Neural progenitor cell (in vitro differentiated cells): ENCODE data around the gene UBA1. TPM values are rescaled to one million over a fixed set of nuclear protein-coding genes. Genes with fewer than 3 reads are reported as not detected.

Source experiments
- DNase-seq: peaks from one replicate; pipeline ENCODE4 v3.0.0-alpha.2; 2016; ENCODE audit warnings: low spot score
- H2AFZ ChIP-seq: fragments of 200-600 bp; sonication (generic); replicated peaks from 2 replicates; pipeline ENCODE4 v1.6.1; 2016; ENCODE audit warnings: antibody characterized with exemption
- H3F3A ChIP-seq: fragments of 200-600 bp; sonication (generic); 2 replicates; pipeline ENCODE4 v1.6.1; 2016; ENCODE audit warnings: antibody characterized with exemption, low read depth
- H3K27ac ChIP-seq: fragments of 200-600 bp; sonication (generic); 2 replicates; pipeline ENCODE4 v1.5.1; 2016; ENCODE audit warnings: mild to moderate bottlenecking
- H3K27me3 ChIP-seq: fragments of 200-600 bp; sonication (generic); 2 replicates; pipeline ENCODE4 v1.6.1; 2016; ENCODE audit warnings: mild to moderate bottlenecking, moderate library complexity
- H3K36me3 ChIP-seq: fragments of 200-600 bp; sonication (generic); 2 replicates; pipeline ENCODE4 v1.5.1; 2016
- H3K4me1 ChIP-seq: fragments of 200-600 bp; sonication (generic); 2 replicates; pipeline ENCODE4 v1.6.1; 2016; ENCODE audit warnings: mixed run types
- H3K4me2 ChIP-seq: fragments of 200-600 bp; sonication (generic); 2 replicates; pipeline ENCODE4 v1.6.1; 2016
- H3K4me3 ChIP-seq: fragments of 200-600 bp; sonication (generic); 2 replicates; pipeline ENCODE4 v1.5.1; 2016
- H3K79me2 ChIP-seq: fragments of 200-600 bp; sonication (generic); 2 replicates; pipeline ENCODE4 v1.6.1; 2016; ENCODE audit warnings: low read depth
- H3K9ac ChIP-seq: fragments of 200-600 bp; sonication (generic); 2 replicates; pipeline ENCODE4 v1.6.1; 2016
- H3K9me3 ChIP-seq: fragments of 200-600 bp; sonication (generic); 2 replicates; pipeline ENCODE4 v1.5.1; 2016; ENCODE audit warnings: low read depth
- H4K20me1 ChIP-seq: fragments of 200-600 bp; sonication (generic); 2 replicates; pipeline ENCODE4 v1.6.1; 2016; ENCODE audit warnings: low read depth
- H3K27ac Mint-ChIP-seq: 3 replicates; pipeline ENCODE4 v1.8.0; 2021; ENCODE audit warnings: mixed read lengths
- H3K27me3 Mint-ChIP-seq: 2 replicates; pipeline ENCODE4 v1.8.0; 2022; ENCODE audit warnings: low read depth, mild to moderate bottlenecking, inconsistent platforms, moderate library complexity, mixed read lengths; ENCODE audit not compliant: insufficient read depth
- H3K36me3 Mint-ChIP-seq: 3 replicates; pipeline ENCODE4 v1.8.0; 2021; ENCODE audit warnings: mixed read lengths
- H3K4me1 Mint-ChIP-seq: 3 replicates; pipeline ENCODE4 v1.8.0; 2021; ENCODE audit warnings: mixed read lengths
- H3K4me3 Mint-ChIP-seq: 3 replicates; pipeline ENCODE4 v1.8.0; 2021; ENCODE audit warnings: mild to moderate bottlenecking, moderate library complexity, mixed read lengths
- H3K9me3 Mint-ChIP-seq: 3 replicates; pipeline ENCODE4 v1.8.0; 2020; ENCODE audit warnings: mixed read lengths
- EZH2 ChIP-seq: fragments of 200-600 bp; sonication (generic); IDR thresholded peaks from 2 replicates; pipeline ENCODE4 v1.6.1; 2017; ENCODE audit warnings: antibody characterized with exemption, mild to moderate bottlenecking, moderate library complexity
- EZH2phosphoT487 ChIP-seq: fragments of 200-600 bp; sonication (generic); IDR thresholded peaks from 2 replicates; pipeline ENCODE4 v1.6.1; 2017; ENCODE audit warnings: antibody characterized with exemption
- total RNA-seq: library from RNA; depleted of rRNA; stranded (reverse); fragments of >200 nt; gene quantifications from 2 replicates; pipeline ENCODE4 v1.2.3, GENCODE V29; 2015; ENCODE audit warnings: low replicate concordance
- TF ChIP-seq, protein P1 (sequence below): fragments of 200-600 bp; sonication (generic); IDR thresholded peaks from 2 replicates; pipeline ENCODE4 v1.5.1; 2017; ENCODE audit warnings: antibody characterized with exemption, mild to moderate bottlenecking

UBA1 gene
- total RNA-seq, 1 donor from 2014 or later, result 291 TPM

DNA sequence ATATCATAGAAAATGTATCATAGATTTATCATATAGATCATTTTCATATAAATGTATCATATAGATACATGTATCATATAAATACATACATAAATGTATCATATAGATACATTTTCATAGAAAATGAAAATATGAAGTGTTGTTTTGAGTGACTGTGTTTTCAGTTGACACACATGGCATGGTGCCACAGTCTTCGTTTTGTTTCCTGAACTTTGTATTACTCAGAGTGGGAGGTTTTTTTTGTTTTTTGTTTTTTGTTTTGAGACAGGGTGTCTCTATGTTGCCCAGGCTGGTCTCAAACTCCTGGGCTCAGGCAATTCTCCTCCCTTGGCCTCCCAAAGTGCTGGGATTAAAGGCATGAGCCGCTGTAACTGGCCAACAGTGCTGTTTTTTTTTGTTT, 44.7 kb upstream of the UBA1 start:
- H3K27ac ChIP-seq, result no peak overlapping the region
- H3K9ac ChIP-seq, result no peak overlapping the region
- peaks cover 28% of the 10 kb centered on the region for H4K20me1 ChIP-seq
- H3K79me2 ChIP-seq, result peaks cover 92% of the 10 kb centered on the region
- TF ChIP-seq, protein P1, sequence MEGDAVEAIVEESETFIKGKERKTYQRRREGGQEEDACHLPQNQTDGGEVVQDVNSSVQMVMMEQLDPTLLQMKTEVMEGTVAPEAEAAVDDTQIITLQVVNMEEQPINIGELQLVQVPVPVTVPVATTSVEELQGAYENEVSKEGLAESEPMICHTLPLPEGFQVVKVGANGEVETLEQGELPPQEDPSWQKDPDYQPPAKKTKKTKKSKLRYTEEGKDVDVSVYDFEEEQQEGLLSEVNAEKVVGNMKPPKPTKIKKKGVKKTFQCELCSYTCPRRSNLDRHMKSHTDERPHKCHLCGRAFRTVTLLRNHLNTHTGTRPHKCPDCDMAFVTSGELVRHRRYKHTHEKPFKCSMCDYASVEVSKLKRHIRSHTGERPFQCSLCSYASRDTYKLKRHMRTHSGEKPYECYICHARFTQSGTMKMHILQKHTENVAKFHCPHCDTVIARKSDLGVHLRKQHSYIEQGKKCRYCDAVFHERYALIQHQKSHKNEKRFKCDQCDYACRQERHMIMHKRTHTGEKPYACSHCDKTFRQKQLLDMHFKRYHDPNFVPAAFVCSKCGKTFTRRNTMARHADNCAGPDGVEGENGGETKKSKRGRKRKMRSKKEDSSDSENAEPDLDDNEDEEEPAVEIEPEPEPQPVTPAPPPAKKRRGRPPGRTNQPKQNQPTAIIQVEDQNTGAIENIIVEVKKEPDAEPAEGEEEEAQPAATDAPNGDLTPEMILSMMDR, result no peak
- TF ChIP-seq EZH2 (no peak), EZH2phosphoT487 (no peak)
- no peaks in the 10 kb centered on the region for H3K9me3 ChIP-seq
- H3K4me3 ChIP-seq, result no peak overlapping the region
- no peaks in the 10 kb centered on the region for H3K4me1 ChIP-seq
- H3K4me2 ChIP-seq, result no peak overlapping the region
- H3K36me3 ChIP-seq, result no peaks in the 10 kb centered on the region
- Mint-ChIP-seq H3K9me3 (peaks cover 18% of the 10 kb centered on the region), H3K4me3 (no peak overlapping the region), H3K27ac (no peak overlapping the region), H3K4me1 (no peaks in the 10 kb centered on the region), H3K36me3 (peaks cover 25% of the 10 kb centered on the region), H3K27me3 (peaks cover 4% of the 10 kb centered on the region)
- H3F3A ChIP-seq, result peaks cover 3% of the 10 kb centered on the region
- no peak for DNase-seq
- no peaks in the 10 kb centered on the region for H3K27me3 ChIP-seq
- H2AFZ ChIP-seq, result no peak overlapping the region

DNA sequence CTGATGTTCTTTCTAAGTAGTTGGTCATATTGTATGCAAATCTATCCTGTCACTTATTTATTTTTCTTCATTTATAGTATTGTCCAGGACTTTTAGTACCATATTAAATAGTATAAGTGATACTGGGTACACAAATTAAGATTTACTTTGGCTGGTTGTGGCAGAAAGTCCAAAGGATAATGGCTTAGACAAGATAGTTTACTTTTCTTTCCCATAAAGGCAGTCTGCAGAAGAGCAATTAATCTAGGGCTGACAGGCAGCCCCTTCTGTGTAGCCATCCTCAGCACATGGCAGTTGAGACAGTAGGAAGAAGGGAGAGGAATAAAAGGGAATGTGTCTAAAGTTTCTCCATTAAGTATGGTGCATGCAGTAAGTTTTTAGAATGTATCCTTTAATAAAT, 42.2 kb upstream of the UBA1 start:
- Mint-ChIP-seq H3K4me1 (no peaks in the 10 kb centered on the region), H3K27me3 (no peaks in the 10 kb centered on the region), H3K9me3 (peaks cover 23% of the 10 kb centered on the region), H3K4me3 (no peak overlapping the region), H3K36me3 (peaks cover 35% of the 10 kb centered on the region), H3K27ac (no peak overlapping the region)
- peaks cover 98% of the 10 kb centered on the region for H3K79me2 ChIP-seq
- H2AFZ ChIP-seq, result no peak overlapping the region
- TF ChIP-seq, protein P1, result no peak
- no peak for TF ChIP-seq EZH2
- no peak for TF ChIP-seq EZH2phosphoT487
- peaks cover 20% of the 10 kb centered on the region for H4K20me1 ChIP-seq
- H3K9me3 ChIP-seq, result no peaks in the 10 kb centered on the region
- H3K36me3 ChIP-seq, result no peaks in the 10 kb centered on the region
- H3K27ac ChIP-seq, result no peak overlapping the region
- no peak for DNase-seq
- no peaks in the 10 kb centered on the region for H3K27me3 ChIP-seq
- H3K9ac ChIP-seq, result no peak overlapping the region
- H3F3A ChIP-seq, result no peaks in the 10 kb centered on the region
- no peak overlapping the region for H3K4me2 ChIP-seq
- no peaks in the 10 kb centered on the region for H3K4me1 ChIP-seq
- no peak overlapping the region for H3K4me3 ChIP-seq

DNA sequence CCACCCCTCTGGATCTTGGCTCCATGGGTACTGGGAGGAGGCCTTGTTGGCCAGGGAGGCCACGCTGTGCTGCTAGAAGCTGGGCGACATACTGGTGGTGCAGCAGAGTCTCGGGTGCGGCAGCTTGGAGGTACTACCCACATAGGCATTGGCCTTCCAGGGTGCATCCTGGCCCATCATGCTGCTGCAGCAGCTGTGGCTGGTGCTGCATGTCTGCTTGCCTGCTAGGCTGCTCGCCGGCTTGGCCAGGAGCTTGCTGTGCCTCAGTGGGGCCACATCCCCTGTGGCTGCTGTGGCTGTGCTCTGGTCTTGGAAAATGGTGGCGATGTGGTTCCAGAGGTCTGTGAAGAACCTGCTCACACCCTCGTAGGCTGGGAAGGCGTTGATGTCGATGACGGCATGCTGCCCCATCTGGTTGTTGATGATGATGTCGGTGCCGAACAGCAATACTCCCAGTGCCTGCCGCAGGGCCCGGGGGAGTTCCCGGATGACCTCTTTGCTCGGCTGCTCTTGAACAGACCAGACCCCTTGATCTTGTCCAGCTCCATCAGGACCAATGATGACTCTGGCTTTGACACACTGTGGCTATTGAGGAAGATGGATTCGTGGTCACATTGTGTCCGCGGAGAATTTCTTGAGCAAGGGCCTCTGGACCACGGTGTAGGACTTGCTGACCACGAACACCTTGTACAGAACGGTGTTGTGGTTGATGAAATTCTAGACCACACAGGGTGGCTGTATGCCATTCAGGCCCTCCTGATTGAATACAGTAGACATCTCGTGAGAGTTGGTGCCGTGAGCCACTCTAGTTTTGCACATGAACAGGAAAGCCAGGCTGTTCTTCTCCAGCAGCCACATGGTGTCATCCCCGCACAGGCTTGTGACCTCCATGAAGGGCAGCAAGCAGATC, 36.8 kb upstream of the UBA1 start:
- no peak overlapping the region for H3K4me3 Mint-ChIP-seq
- Histone ChIP-seq H3K27me3 (no peaks in the 10 kb centered on the region), H3K79me2 (peaks cover 98% of the 10 kb centered on the region), H3K36me3 (no peaks in the 10 kb centered on the region), H3K9ac (no peak overlapping the region), H3K27ac (no peak overlapping the region), H3K4me2 (no peak overlapping the region), H3K4me3 (no peak overlapping the region), H3F3A (no peaks in the 10 kb centered on the region), H3K9me3 (peaks cover 3% of the 10 kb centered on the region), H3K4me1 (no peaks in the 10 kb centered on the region), H2AFZ (no peak overlapping the region), H4K20me1 (peaks cover 2% of the 10 kb centered on the region)
- TF ChIP-seq EZH2phosphoT487 (no peak), EZH2 (no peak)
- TF ChIP-seq, protein P1, result no peak
- no peak for DNase-seq
- peaks cover 22% of the 10 kb centered on the region for H3K9me3 Mint-ChIP-seq
- H3K27me3 Mint-ChIP-seq, result peaks cover 8% of the 10 kb centered on the region
- no peaks in the 10 kb centered on the region for H3K4me1 Mint-ChIP-seq
- no peak overlapping the region for H3K27ac Mint-ChIP-seq
- H3K36me3 Mint-ChIP-seq, result peaks cover 31% of the 10 kb centered on the region
